Thyroid gland (tissue), 4 donors: ENCODE measurements around the gene TAAR9. TPM values are rescaled to one million over a fixed set of nuclear protein-coding genes. Genes with fewer than 3 reads are reported as not detected.

Source experiments
- DNase-seq, 2 donors: peaks; one replicate each; pipeline ENCODE4 v3.0.0-alpha.2; 2019
- H3K27ac ChIP-seq, 3 donors: fragments of 200-600 bp; sonication (generic); 1 replicate in 2 of 3; 2 replicates in 1 of 3; pipeline ENCODE4 v1.5.1; 2016 to 2019; ENCODE audit warnings: mild to moderate bottlenecking in 1 of 3, moderate library complexity in 1 of 3
- H3K27me3 ChIP-seq: fragments of 200-600 bp; sonication (generic); one replicate; pipeline ENCODE4 v1.5.1; 2019
- H3K36me3 ChIP-seq, 2 donors: fragments of 200-600 bp; sonication (generic); one replicate each; pipeline ENCODE4 v1.5.1; 2016 to 2019
- H3K4me1 ChIP-seq, 2 donors: fragments of 200-600 bp; sonication (generic); one replicate each; pipeline ENCODE4 v1.5.1; 2017 to 2019
- H3K4me3 ChIP-seq, 3 donors: fragments of 200-600 bp; sonication (generic); replicated peaks in 1 of 3; 1 replicate in 2 of 3; 2 replicates in 1 of 3; pipeline ENCODE4 v1.5.1; 2016; ENCODE audit warnings: mild to moderate bottlenecking in 1 of 3
- H3K9me3 ChIP-seq: fragments of 200-600 bp; sonication (generic); one replicate; pipeline ENCODE4 v1.5.1; 2017
- POLR2A ChIP-seq, 2 donors: fragments of 450-650 bp; IDR thresholded peaks; one replicate each; pipeline ENCODE4 v1.6.1; 2017; ENCODE audit warnings: antibody characterized with exemption in 2 of 2, mild to moderate bottlenecking in 2 of 2, moderate library complexity in 1 of 2
- WGBS, 2 donors: methylation state at CpG; one replicate each; pipeline ENCODE4 v1.1.5; 2017; 5-methylcytosine and 5-hydroxymethylcytosine counted together
- intact Hi-C: fragments of 100-400 bp; cut with DNase I; formaldehyde crosslinking; loops from one replicate; pipeline ENCODE4 v1.15.1; 2023
- small RNA-seq: library from RNA; depleted of rRNA; stranded (forward); fragments of <200 nt; gene quantifications from one replicate; pipeline ENCODE3, GENCODE V24; 2016
- total RNA-seq, 4 donors: library from RNA; depleted of rRNA; stranded (reverse); fragments of >200 nt; gene quantifications; one replicate each; pipeline ENCODE4 v1.2.3, GENCODE V29; 2016
- TF ChIP-seq, protein P1 (sequence below), 6 experiments: fragments of 200-600 bp in 3 of 6; fragments of 450-650 bp in 3 of 6; sonication (generic) in 3 of 6; IDR thresholded peaks; one replicate each; pipeline ENCODE4 v1.5.1; 2016 to 2019; ENCODE audit warnings: antibody characterized with exemption in 6 of 6, mild to moderate bottlenecking in 2 of 6, inconsistent platforms in 1 of 6, moderate library complexity in 1 of 6

TAAR9 gene
- total RNA-seq, 4 donors from 2014 or later, result not detected

DNA sequence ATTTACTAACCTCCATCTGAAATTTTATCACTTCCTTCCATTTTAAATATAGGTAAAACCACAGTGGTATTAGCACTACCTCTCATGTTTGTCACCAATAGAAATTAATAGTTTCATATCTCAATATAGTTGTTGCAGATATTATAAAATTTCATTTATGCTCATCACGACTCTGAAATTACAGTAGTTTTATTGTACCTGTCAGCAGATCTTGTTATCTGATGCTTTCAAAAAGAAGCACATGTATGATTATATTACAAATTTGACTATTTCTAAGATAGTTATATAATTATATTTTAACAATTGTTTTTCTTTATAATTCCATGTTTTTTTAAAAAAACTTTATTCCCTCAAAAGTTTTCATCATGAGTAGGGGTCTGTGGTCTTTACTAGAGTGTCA is 46.6 kb downstream of the TAAR9 start:
- Histone ChIP-seq H3K4me3 (no peak overlapping the region), H3K4me1 (no peaks in the 10 kb centered on the region), H3K36me3 (no peaks in the 10 kb centered on the region), H3K27ac (no peak overlapping the region), H3K9me3 (no peaks in the 10 kb centered on the region), H3K27me3 (no peaks in the 10 kb centered on the region)
- TF ChIP-seq, protein P1, sequence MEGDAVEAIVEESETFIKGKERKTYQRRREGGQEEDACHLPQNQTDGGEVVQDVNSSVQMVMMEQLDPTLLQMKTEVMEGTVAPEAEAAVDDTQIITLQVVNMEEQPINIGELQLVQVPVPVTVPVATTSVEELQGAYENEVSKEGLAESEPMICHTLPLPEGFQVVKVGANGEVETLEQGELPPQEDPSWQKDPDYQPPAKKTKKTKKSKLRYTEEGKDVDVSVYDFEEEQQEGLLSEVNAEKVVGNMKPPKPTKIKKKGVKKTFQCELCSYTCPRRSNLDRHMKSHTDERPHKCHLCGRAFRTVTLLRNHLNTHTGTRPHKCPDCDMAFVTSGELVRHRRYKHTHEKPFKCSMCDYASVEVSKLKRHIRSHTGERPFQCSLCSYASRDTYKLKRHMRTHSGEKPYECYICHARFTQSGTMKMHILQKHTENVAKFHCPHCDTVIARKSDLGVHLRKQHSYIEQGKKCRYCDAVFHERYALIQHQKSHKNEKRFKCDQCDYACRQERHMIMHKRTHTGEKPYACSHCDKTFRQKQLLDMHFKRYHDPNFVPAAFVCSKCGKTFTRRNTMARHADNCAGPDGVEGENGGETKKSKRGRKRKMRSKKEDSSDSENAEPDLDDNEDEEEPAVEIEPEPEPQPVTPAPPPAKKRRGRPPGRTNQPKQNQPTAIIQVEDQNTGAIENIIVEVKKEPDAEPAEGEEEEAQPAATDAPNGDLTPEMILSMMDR (IDR thresholded peaks at IDR 0.05), result no peak
- TF ChIP-seq POLR2A (IDR thresholded peaks at IDR 0.05), result no peak
- no peak for DNase-seq
- WGBS, 2 donors, result 86 to 89% methylated on average over 1 of the region's 1 CpG
- intact Hi-C loops, result no loop called here

DNA sequence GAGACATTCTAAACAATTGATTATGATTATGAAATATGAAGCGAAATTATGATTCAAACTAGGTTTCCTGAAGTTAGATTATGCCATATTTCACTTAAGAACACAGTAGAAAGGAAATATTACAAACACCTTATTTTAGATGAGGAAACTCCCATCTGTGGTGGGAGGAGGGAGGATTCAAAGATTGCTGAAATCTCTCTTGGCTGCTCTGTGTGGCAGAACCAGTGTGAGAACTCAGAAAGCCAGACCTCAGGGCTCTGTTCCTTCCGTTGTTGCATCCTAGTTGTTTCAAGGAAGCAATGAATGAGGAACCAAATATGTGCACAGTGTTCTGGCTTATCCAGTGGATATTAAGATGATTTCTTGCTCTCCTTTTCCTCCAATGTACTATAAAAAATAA is 49.3 kb downstream of the TAAR9 start:
- no peaks in the 10 kb centered on the region for H3K9me3 ChIP-seq
- 63 to 74% methylated on average over 2 of the region's 2 CpGs for WGBS, 2 donors
- no peak overlapping the region for H3K27ac ChIP-seq
- no peaks in the 10 kb centered on the region for H3K36me3 ChIP-seq
- no peak for TF ChIP-seq POLR2A (IDR thresholded peaks at IDR 0.05)
- TF ChIP-seq, protein P1 (IDR thresholded peaks at IDR 0.05), result no peak
- DNase-seq, result no peak
- H3K27me3 ChIP-seq, result no peaks in the 10 kb centered on the region
- no peak overlapping the region for H3K4me3 ChIP-seq
- intact Hi-C loops, result no loop called here
- H3K4me1 ChIP-seq, result no peaks in the 10 kb centered on the region

Small RNAs within 50 kb of the gene (small RNA-seq; reads per million reads assigned to genes)
- gene TAAR7P, result not detected

Other genes with a start within 250 kb of the TAAR9 start
- 1 to 10 TPM; 1.3 to 3.8 (median 1.5) TPM for gene MOXD1, start 136.8 kb upstream of the TAAR9 start, total RNA-seq
- 10 to 100 TPM; 45.7 to 70.6 (median 53.2) TPM for gene STX7, start 25.2 kb upstream of the TAAR9 start, total RNA-seq
- not detected for gene TAAR8, start 14.4 kb downstream of the TAAR9 start, total RNA-seq
- not detected for gene TAAR6, start 32.0 kb downstream of the TAAR9 start, total RNA-seq
- not detected for gene TAAR5, start 51.5 kb downstream of the TAAR9 start, total RNA-seq
- gene TAAR2, start 86.0 kb downstream of the TAAR9 start, total RNA-seq, result not detected
- not detected for gene TAAR1, start 120.9 kb downstream of the TAAR9 start, total RNA-seq
- gene VNN1, start 175.8 kb downstream of the TAAR9 start, total RNA-seq, result 1 to 10 TPM in 1 of 4 donors, under 1 TPM in 3; 0.46 to 5.8 (median 0.76) TPM
- gene VNN2, start 219.6 kb downstream of the TAAR9 start, total RNA-seq, result 1 to 10 TPM in 2 of 4 donors, under 1 TPM in 1, not detected in 1; 0.78 to 4.0 (median 1.2) TPM